Measurements from ENCODE around the gene LZIC.
A peak's percentile ranks its signal among the peaks of the same experiment; 100 is the strongest.

Gene LZIC

DNA sequence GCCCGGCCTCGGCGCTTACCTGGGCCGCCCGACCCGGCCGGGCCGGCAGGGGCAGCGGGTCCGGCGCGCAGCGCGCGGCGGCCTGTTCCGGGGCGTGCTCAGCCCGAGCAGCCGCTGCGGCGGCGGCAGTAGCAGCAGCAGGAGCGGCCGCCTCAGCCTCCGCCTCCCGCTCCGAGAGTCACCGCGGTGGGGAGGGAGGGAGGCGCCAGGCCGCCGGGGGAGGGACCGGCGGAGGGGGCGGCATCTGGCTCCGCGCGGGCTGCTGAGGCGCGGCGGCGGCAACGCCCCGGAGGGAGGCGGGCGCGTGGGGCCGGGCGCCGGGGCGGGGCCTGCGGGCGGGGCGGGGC is 33.1 kb downstream of the LZIC start, which contains the start of gene CTNNBIP1:
TSS of gene CTNNBIP1 (minus strand) at position 194 of the 347 bp plus-strand sequence. CDS start 38,205 bp downstream, outside the sequence.
- no peak for DNase-seq

- DNase-seq = peak; percentile 15
Measured at GRCh38 chr1:9909234-9910046, 33.8 kb downstream of the LZIC start.

DNA sequence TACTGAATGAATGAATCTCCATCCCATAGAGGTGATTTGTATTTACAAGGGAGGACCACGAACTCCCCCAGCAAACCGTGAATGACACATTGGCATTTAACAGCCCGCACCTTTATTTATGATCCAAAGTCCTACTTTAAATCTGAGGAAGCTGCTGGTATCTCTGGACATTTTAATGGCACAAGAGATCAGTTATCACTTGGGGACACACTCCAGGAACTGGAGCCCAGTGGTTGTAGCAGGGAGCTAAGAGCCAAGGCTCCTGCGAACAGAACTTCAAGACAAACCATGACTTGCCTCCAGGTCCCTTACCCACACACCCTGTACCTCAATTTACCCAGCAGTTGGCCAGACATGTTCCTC is 34.3 kb downstream of the LZIC start:
- DNase-seq = no peak

GRCh38 chr1:9907441-9907840 is 35.8 kb downstream of the LZIC start:
- DNase-seq = no peak

- DNase-seq = no peak
Measured at GRCh38 chr1:9906466-9906865, 36.7 kb downstream of the LZIC start.

GRCh38 chr1:9905010-9905409 is 38.2 kb downstream of the LZIC start:
- no peak for DNase-seq

- DNase-seq = no peak
Measured at GRCh38 chr1:9904596-9904995, 38.6 kb downstream of the LZIC start.

DNA sequence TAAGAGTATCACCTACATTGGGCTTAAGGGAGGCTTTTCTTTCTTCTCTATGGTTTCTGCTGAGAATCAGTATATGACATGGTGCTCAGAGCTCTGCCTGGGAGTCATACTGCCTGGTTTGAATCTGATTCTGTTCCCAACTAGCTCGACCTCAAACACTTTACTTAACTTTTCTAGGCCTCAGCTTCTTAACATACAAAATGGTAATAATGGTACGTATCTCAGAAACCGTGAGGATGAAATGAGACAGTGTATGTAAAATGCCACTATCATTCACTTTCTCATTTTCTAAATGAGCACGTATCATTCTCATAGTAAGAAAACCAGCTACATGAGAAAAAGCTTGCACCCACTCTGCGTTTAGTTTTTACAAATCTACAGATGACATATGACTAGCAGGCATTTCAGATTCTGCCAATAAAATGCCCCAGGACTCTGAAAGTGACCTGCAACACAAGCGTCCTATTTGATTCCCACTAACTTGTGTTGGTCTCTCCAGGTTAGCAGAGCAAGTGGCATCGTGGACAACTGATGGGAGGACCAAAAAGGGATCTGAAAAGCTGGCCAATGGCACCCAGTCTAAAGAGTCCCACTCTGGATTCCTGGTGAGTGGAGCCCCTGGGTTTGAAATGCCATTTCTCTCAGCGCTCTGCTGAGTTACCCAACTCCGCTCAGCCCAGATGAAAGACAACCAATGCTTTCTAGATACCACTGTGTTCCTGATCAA is 39.2 kb downstream of the LZIC start:
- no peak for DNase-seq

DNA sequence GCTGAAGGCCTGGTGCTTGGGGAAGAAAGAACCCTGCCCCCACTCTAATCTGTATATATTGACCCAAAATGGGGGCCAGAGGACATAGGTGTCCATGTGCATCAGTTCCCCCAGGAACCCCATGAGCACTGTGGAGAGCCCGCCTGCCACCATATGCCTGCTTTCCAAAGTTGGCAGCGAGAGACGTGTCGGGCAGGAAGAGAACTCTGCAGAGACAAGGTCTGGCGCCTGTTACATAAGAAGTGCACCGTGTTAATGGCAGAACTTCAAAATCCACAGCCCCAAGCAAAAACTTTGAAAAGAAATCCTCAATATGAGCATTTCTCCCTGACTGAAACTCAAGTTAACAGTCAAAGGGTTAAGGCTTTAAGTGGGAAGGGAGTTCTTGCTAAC is 41.1 kb downstream of the LZIC start:
- DNase-seq = no peak

GRCh38 chr1:9901148-9902059 is 41.8 kb downstream of the LZIC start:
- no peak for DNase-seq

DNA sequence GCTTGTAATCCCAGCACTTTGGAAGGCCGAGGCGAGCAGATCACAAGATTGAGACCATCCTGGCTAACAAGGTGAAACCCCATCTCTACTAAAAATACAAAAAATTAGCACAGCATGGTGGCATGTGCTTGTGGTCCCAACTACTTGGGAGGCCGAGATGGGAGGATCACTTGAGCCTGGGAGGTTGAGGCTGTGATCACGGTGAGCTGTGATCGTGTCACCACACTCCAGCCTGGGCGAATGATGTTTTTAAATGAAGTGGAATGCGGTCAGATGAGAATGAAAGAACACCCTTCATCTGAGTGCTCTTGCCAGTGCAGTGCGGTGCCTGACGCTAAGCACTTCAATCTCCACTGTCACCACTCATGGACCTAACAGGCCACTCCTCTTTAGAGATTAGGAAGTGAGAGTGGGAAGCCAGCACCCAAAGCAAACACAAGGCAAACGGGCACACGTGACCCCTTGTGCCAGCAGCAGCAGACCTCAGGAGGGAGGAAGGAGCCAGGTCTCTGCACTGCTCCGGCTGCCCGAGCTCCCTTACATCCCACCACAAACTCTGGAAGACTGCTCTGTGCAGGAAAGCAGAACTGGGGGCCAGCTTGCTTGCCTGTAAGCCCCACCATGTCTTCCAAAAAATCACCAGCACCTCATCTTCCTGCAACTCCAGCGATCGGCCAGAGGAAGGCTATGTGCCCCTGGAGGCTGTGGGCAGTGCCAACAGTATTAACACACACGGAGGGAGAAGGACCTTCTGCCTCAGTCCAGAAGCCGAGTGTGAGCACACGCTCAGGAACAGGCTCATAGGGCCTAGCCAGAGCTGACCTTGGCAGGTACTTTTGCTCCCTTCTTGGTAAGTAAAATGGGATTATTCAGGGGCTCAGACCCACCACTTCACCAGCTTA is 42.8 kb downstream of the LZIC start:
- DNase-seq = peak; percentile 91

DNA sequence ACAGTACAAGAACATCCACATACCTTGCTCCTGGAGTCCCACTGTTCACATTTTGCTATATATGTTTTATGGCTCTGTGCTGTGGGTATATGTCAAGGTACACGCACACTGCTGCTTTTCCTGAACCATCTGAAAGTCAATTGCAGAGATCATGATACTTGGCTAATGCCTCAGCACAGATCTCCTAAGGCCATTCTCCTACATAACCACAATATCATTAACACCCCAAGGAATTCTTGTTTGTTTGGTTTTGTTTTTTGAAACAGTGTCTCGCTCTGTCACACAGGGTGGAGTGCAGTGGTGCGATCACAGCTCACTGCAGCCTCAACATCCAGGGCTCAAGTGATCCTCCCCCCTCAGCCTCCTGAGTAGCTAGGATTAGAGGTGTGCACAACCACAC is 49.1 kb downstream of the LZIC start:
- DNase-seq = no peak

DNA sequence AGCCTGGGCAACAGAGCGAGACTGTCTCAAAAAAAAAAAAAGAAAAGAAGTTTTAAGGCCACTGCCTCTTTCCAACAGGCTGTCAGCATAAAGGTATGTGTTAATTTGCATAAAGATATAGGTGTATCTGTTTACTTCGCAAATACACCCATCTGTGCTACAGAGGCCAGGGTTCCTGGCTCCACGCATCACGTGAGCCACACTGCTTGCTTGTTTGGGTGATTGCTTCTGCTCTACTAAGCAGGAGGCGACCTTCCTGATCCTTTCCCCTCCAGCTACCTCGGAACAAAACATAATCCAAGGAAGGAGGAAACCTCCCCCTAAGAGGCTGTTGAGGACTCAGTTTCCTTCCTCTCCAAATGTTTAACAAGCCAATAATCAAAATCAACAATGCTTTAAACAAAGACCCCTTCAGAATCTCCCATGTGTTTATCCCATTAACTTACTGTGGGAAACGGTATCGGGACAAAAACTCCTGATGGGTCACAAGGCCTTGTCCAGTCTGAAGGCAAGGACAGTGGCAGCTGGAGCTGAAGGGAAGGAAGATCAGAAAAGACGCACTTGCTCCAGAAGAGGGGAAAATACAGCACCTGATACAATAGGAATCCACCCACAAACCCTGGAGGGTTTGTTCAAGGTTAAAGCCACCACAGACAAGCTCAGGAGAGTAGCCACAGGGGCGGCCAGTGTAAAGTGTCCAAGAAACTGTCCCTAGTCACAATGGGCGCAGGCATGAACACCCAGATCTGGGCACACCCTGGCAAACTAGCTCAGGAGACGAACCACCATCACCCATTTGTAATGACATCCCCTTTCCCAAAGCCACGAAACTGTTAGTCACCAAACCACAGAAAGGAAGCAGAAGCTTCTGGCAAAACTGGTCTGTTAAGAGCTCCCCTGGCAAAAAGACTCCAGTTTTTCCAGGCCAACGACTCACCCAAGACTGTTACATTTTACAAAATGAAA is 50.3 kb downstream of the LZIC start:
- no peak for DNase-seq

DNA sequence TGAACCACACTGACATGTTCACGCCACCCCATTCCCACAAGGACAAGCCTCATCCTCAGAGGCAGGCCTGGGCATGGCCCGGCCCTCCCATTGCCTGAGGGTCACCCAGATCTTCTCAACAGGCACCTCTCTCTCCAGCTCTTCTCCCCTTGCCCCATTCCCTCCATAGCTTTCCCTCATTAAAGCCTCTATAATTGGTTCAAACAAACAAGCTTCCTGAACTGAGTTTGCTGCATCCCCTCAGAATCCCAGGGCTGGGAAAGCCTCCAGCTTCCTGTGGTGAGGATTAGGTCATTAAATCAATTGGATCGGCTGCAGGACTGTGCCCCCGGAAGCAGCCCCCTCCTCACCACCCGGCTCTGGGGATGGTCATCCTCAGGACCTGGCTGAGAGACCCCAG is 52.0 kb downstream of the LZIC start:
- DNase-seq = peak; percentile 64

- DNase-seq = peak; percentile 47
Measured at GRCh38 chr1:9890224-9890731, 52.9 kb downstream of the LZIC start.

GRCh38 chr1:9889411-9889810 is 53.8 kb downstream of the LZIC start:
- DNase-seq = no peak

DNA sequence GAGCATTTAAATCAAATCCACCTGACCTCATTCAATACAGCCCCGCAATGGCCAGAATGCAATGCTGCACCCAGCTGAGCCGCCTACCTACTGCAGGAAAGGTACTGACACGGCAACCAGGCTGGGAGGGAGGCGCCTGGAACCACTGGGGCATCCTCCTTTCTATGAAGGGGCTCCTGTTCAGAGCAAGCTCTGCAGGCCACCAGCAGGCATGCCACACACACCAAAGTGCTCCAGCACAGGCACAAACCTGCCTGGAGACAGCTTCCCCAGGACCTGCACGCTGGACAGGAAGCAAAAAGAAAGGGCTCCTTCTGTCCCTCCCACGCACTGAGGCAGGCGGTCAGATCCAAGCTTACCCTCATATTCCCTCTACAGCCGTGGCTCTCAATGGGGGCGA is 54.3 kb downstream of the LZIC start:
- no peak for DNase-seq

DNA sequence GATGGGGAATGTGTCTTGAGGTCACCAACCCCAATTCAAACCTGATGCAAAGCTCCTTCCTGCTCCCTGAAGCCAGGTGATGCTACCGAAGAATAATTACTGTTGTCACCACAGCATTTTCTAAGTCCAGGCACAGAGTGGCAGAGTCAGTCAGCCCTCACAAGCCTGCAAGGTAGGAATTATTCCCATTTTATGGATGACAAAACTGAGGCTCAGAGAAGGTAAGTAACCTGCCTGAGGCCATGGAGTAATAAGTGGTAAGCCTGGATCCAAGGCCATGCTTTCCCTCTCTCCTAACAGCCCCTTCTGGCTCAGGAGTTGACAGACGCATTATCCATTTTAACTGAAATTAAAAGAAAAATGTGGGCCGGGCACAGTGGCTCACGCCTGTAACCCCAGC is 56.1 kb downstream of the LZIC start:
- DNase-seq = no peak

DNA sequence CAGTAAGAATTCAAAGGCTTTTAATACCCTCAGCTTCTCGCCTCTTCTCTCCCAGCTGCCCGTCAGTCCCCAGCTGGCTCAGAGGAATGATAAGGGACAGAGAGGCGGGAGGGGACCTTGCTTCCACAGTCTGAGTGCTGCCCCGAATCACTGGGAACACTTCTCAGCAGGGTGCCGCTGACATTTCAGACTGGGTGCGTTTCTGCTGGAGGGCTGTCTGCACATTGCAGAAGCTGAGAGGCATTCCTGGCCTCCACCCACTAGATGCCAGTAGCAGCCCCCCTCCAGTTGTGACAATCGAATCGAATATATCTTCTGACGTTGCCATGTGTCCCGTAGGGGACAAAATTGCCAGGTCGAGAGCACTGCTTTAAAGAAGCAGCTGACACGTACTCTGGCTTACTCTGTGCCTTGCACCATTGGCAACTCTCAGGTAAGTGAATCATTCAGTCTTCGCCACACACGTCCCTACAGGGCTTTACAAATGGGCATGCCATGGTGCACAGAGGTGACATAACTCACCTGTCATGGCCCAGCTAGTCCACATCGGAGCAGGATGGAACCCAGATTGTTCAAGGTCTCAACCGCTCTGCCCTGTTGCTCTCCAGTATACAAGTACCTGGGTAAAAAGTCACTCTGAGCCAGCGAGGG is 57.0 kb downstream of the LZIC start:
- no peak for DNase-seq

DNA sequence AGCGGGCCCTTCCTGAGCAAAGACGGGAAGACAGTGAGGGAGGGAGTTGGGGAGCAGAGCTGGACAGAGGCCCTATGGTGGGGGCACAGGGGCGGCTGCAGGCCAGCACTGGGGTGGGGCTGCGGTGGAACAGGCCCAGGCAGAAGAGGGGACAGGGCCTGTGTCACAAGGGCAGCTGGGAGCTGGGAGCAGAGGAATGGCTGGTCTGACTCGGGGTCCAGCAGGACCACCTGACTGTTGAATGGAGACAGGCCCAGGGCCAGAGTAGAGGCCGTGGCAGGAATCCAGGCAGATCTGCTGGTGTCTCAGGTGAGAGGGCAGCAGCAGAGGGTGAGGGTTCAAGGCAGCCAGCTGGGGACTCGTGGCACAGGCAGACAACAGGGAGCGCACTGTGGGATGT is 58.4 kb downstream of the LZIC start:
- no peak for DNase-seq

Measured in NCI-H1092 treated with DMSO at 0.1 percent for 48 hours (cell line).